Keratinocyte (primary cell): Measurements from ENCODE around the gene CACNA1E. TPM values are rescaled to one million over a fixed set of nuclear protein-coding genes. Genes with fewer than 3 reads are reported as not detected.

ENCODE experiments used
- DNase-seq: peaks from one replicate; pipeline ENCODE4 v3.0.0-alpha.2; 2011; ENCODE audit warnings: low read depth, missing footprints, low spot score
- FAIRE-seq: peaks from 2 replicates; lab custom pipeline; 2011; peaks lifted over from hg19 to GRCh38; lab: Jason Lieb, UNC
- H2AFZ ChIP-seq: 2 replicates; pipeline ENCODE4 v1.6.0; 2012; ENCODE audit warnings: low read length, control low read depth, inconsistent platforms; ENCODE audit not compliant: control insufficient read depth
- H3K27ac ChIP-seq: 2 replicates; pipeline ENCODE4 v1.5.1; 2011; ENCODE audit warnings: low read length; ENCODE audit not compliant: control insufficient read depth, insufficient read depth
- H3K27me3 ChIP-seq: 3 replicates; pipeline ENCODE4 v1.6.0; 2011; ENCODE audit warnings: low read length; ENCODE audit not compliant: control insufficient read depth, insufficient read depth; ENCODE audit errors: extremely low read depth
- H3K36me3 ChIP-seq, 2 experiments: 2 replicates in 1 of 2; 3 replicates in 1 of 2; pipeline ENCODE4 v1.5.1; 2011; ENCODE audit warnings: low read length in 2 of 2, mild to moderate bottlenecking in 1 of 2; ENCODE audit not compliant: control insufficient read depth in 2 of 2, insufficient read depth in 2 of 2; ENCODE audit errors: extremely low read depth in 1 of 2
- H3K4me1 ChIP-seq: 3 replicates; pipeline ENCODE4 v1.5.1; 2011; ENCODE audit warnings: low read length; ENCODE audit not compliant: control insufficient read depth, insufficient read depth; ENCODE audit errors: extremely low read depth
- H3K4me2 ChIP-seq: 3 replicates; pipeline ENCODE4 v1.6.0; 2011; ENCODE audit warnings: low read depth, low read length; ENCODE audit not compliant: control insufficient read depth, insufficient read depth; ENCODE audit errors: extremely low read depth
- H3K4me3 ChIP-seq, 3 experiments: fragments of 200-600 bp in 1 of 3; sonication (generic) in 1 of 3; 2 replicates in 2 of 3; 3 replicates in 1 of 3; pipeline ENCODE4 v1.5.1; 2011 to 2016; ENCODE audit warnings: low read length in 3 of 3, mild to moderate bottlenecking in 3 of 3, control low read depth in 2 of 3, inconsistent platforms in 1 of 3, low read depth in 1 of 3, mixed read lengths in 1 of 3, mixed run types in 1 of 3, moderate library complexity in 1 of 3; ENCODE audit not compliant: control insufficient read depth in 2 of 3, insufficient read depth in 2 of 3; ENCODE audit errors: extremely low read depth in 1 of 3
- H3K79me2 ChIP-seq: 2 replicates; pipeline ENCODE4 v1.6.0; 2012; ENCODE audit warnings: low read length; ENCODE audit not compliant: control insufficient read depth, insufficient read depth
- H3K9ac ChIP-seq: 3 replicates; pipeline ENCODE4 v1.6.0; 2011; ENCODE audit warnings: low read length; ENCODE audit not compliant: control insufficient read depth, insufficient read depth; ENCODE audit errors: extremely low read depth
- H3K9me1 ChIP-seq: 3 replicates; pipeline ENCODE4 v1.6.0; 2011; ENCODE audit warnings: low read length; ENCODE audit not compliant: control insufficient read depth, insufficient read depth; ENCODE audit errors: extremely low read depth
- H3K9me3 ChIP-seq: 2 replicates; pipeline ENCODE4 v1.5.1; 2012; ENCODE audit warnings: low read depth, low read length; ENCODE audit not compliant: control insufficient read depth
- H4K20me1 ChIP-seq: 3 replicates; pipeline ENCODE4 v1.6.0; 2011; ENCODE audit warnings: low read length; ENCODE audit not compliant: control insufficient read depth, insufficient read depth; ENCODE audit errors: extremely low read depth
- CTCF ChIP-seq, 3 experiments: IDR thresholded peaks in 1 of 3; conservative IDR thresholded peaks in 1 of 3; optimal IDR thresholded peaks in 1 of 3; 2 replicates in 2 of 3; 3 replicates in 1 of 3; pipeline versions ENCODE3 to v1.5.1; 2011; ENCODE audit warnings: low read length in 3 of 3, mild to moderate bottlenecking in 3 of 3, moderate library complexity in 2 of 3, control low read depth in 1 of 3, inconsistent platforms in 1 of 3; ENCODE audit not compliant: insufficient read depth in 2 of 3; ENCODE audit errors: extremely low read depth in 1 of 3
- EZH2 ChIP-seq: IDR thresholded peaks from one replicate; pipeline ENCODE4 v1.6.1; 2012; ENCODE audit warnings: inconsistent platforms, mild to moderate bottlenecking, low read length, moderate library complexity
- dilution Hi-C: fragments of 300-500 bp; cut with MboI; formaldehyde crosslinking; loops from one replicate; pipeline ENCODE4 v1.7.0; 2020; ENCODE audit warnings: low sequenced_read_pairs; ENCODE audit not compliant: extremely low pct_ligation_motif_present
- polyA plus RNA-seq, 5 experiments: library from polyadenylated mRNA; depleted of rRNA in 3 of 5; stranded (reverse) in 3 of 5; stranded (forward) in 1 of 5; unstranded in 1 of 5; fragments of >200 nt; gene quantifications; 1 replicate in 1 of 5; 2 replicates in 3 of 5; 3 replicates in 1 of 5; pipeline versions ENCODE4 v1.2.1 to v1.2.3, GENCODE V29; 2011 to 2012; ENCODE audit warnings: missing spikeins in 2 of 5, low read depth in 1 of 5, low replicate concordance in 1 of 5

The CACNA1E gene
- polyA plus RNA-seq, 1 donor (not counting 4 experiments of a cell fraction or from before 2014, with no cell fraction given): not detected

GRCh38 chr1:181798191-181798926 lies 315.0 kb downstream of the CACNA1E start:
- dilution Hi-C loops: no loop called here

GRCh38 chr1:181801617-181802016 lies 318.3 kb downstream of the CACNA1E start:
- TF ChIP-seq CTCF (optimal IDR thresholded peaks at IDR 0.05 in 1 of 3, IDR thresholded peaks at IDR 0.05 in 1 of 3, conservative IDR thresholded peaks at IDR 0.05 in 1 of 3; ENCODE audit: extremely low read depth in 1 of 3, insufficient read depth in 2 of 3, low read length in 3 of 3) (no peak), EZH2 (no peak)
- H3K79me2 ChIP-seq: no peaks in the 10 kb centered on the region
- dilution Hi-C loops: no loop called here
- no peaks in the 10 kb centered on the region for H3K36me3 ChIP-seq
- no peaks in the 10 kb centered on the region for H4K20me1 ChIP-seq
- DNase-seq: no peak
- H3K4me2 ChIP-seq: no peak overlapping the region
- no peaks in the 10 kb centered on the region for H3K9me1 ChIP-seq
- H2AFZ ChIP-seq: no peak overlapping the region
- no peak overlapping the region for H3K4me3 ChIP-seq
- no peak for FAIRE-seq
- H3K9me3 ChIP-seq: no peaks in the 10 kb centered on the region
- no peaks in the 10 kb centered on the region for H3K4me1 ChIP-seq
- peaks cover 7% of the 10 kb centered on the region for H3K27me3 ChIP-seq
- H3K9ac ChIP-seq: no peak overlapping the region
- H3K27ac ChIP-seq: no peak overlapping the region

More at GRCh38 chr1:181798191-181798926, 315.0 kb downstream of the CACNA1E start:
- Histone ChIP-seq H3K4me1 (no peaks in the 10 kb centered on the region), H3K4me3 (no peak overlapping the region), H2AFZ (no peak overlapping the region), H3K4me2 (no peak overlapping the region), H3K9ac (no peak overlapping the region), H4K20me1 (peaks cover 2% of the 10 kb centered on the region), H3K79me2 (no peaks in the 10 kb centered on the region), H3K36me3 (no peaks in the 10 kb centered on the region), H3K27ac (no peak overlapping the region), H3K27me3 (no peaks in the 10 kb centered on the region), H3K9me1 (no peaks in the 10 kb centered on the region), H3K9me3 (no peaks in the 10 kb centered on the region)
- TF ChIP-seq EZH2: no peak
- DNase-seq (no peak), FAIRE-seq (no peak)
